GM18867 (cell line): ENCODE results near the gene RFC2.
A peak's percentile ranks its signal among the peaks of the same experiment; 100 is the strongest.
"Not testable (repeated sequence)": the region's sequence is repeated elsewhere in the genome, so short reads cannot be mapped to it uniquely, and the experiment has no call there.

Source experiments
- ATAC-seq: cut with Tn5 transposase; IDR thresholded peaks from one replicate; pipeline ENCODE4 v1.9.1; 2021; ENCODE audit warnings: mild to moderate bottlenecking, moderate library complexity; ENCODE audit not compliant: unreplicated experiment

Gene RFC2

GRCh38 chr7:74220229-74220628, 34.0 kb downstream of the RFC2 start:
- no peak for ATAC-seq

- ATAC-seq: no peak
Observed at GRCh38 chr7:74219416-74219815, 34.8 kb downstream of the RFC2 start.

- ATAC-seq: no peak
Observed at GRCh38 chr7:74218343-74218698, 35.9 kb downstream of the RFC2 start.

- peak; percentile 45 for ATAC-seq
Observed at GRCh38 chr7:74217455-74218342, 36.5 kb downstream of the RFC2 start.

- ATAC-seq: no peak
Observed at GRCh38 chr7:74216361-74216761, 37.8 kb downstream of the RFC2 start.

GRCh38 chr7:74215921-74216320, 38.3 kb downstream of the RFC2 start:
- ATAC-seq: no peak

- ATAC-seq: no peak
Observed at GRCh38 chr7:74214816-74215630, 39.2 kb downstream of the RFC2 start.

- ATAC-seq: no peak
Observed at GRCh38 chr7:74212661-74213060, 41.5 kb downstream of the RFC2 start.

- not testable (repeated sequence) for ATAC-seq
Observed at GRCh38 chr7:74208241-74208640, 46.0 kb downstream of the RFC2 start.

- ATAC-seq: no peak
Observed at GRCh38 chr7:74207586-74207985, 46.6 kb downstream of the RFC2 start.

GRCh38 chr7:74206589-74207120, 47.5 kb downstream of the RFC2 start:
- ATAC-seq: peak; percentile 44

GRCh38 chr7:74206052-74206451, 48.1 kb downstream of the RFC2 start:
- ATAC-seq: not testable (repeated sequence)

- no peak for ATAC-seq
Observed at GRCh38 chr7:74203956-74204618, 50.1 kb downstream of the RFC2 start.

- no peak for ATAC-seq
Observed at GRCh38 chr7:74202841-74203556, 51.2 kb downstream of the RFC2 start.

GRCh38 chr7:74199551-74200355, 54.4 kb downstream of the RFC2 start:
- no peak for ATAC-seq

GRCh38 chr7:74197449-74198124, 56.6 kb downstream of the RFC2 start:
- no peak for ATAC-seq

- ATAC-seq: not testable (repeated sequence)
Observed at GRCh38 chr7:74195968-74196654, 58.1 kb downstream of the RFC2 start.

GRCh38 chr7:74195139-74195860, 58.9 kb downstream of the RFC2 start:
- ATAC-seq: not testable (repeated sequence)
